GM19395 (cell line): ENCODE data around the gene CIAPIN1.

Experiments
- ATAC-seq: cut with Tn5 transposase; IDR thresholded peaks from one replicate; pipeline ENCODE4 v1.9.1; 2021; ENCODE audit warnings: mild to moderate bottlenecking, moderate library complexity; ENCODE audit not compliant: unreplicated experiment

The CIAPIN1 gene

GRCh38 chr16:57384248-57385070 is 62.7 kb downstream of the CIAPIN1 start:
- ATAC-seq = no peak

- no peak for ATAC-seq
Observed at GRCh38 chr16:57383276-57384247, 63.6 kb downstream of the CIAPIN1 start.

GRCh38 chr16:57382535-57383275 is 64.5 kb downstream of the CIAPIN1 start:
- no peak for ATAC-seq

GRCh38 chr16:57381791-57382534 is 65.2 kb downstream of the CIAPIN1 start:
- no peak for ATAC-seq

- ATAC-seq = no peak
Observed at GRCh38 chr16:57380671-57381462, 66.3 kb downstream of the CIAPIN1 start.

- no peak for ATAC-seq
Observed at GRCh38 chr16:57379579-57379978, 67.6 kb downstream of the CIAPIN1 start.
